GM13977 (cell line): ENCODE results near the gene CPED1.

Source experiments
- DNase-seq: peaks from one replicate; pipeline ENCODE4 v3.0.0; 2012; ENCODE audit warnings: low spot score
- in situ Hi-C: fragments of 300-500 bp; cut with MboI; formaldehyde crosslinking; loops from one replicate; pipeline ENCODE4 v1.12.0; 2022; ENCODE audit warnings: low sequenced_read_pairs, low pct_unique_long_range_greater_than_20kb, mixed read lengths, inconsistent platforms; ENCODE audit not compliant: unreplicated experiment
- TF ChIP-seq, protein P1 (sequence below): IDR thresholded peaks from 2 replicates; pipeline ENCODE4 v1.5.1; 2012; ENCODE audit warnings: mild to moderate bottlenecking, control low read depth; ENCODE audit not compliant: insufficient read depth; ENCODE audit errors: extremely low read depth, missing control alignments

Gene CPED1

DNA sequence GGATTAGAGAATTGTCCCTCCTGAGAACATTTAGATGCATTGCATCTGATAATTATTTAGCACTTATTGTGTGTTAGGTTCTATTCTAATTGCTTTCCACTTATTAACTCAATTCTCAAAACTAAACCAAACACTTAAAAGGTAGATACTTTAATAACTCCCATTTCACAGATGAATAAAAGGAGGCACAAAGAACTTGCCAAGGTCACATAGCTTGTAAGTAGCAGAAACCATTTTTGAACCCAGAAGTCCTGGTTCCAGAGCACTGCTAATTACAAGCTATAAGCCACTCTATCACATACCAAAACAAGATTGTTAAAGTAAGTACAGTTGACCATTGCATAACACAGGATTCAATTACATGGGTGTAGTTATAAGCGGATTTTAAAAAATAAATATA, 164.9 kb downstream of the CPED1 start:
- in situ Hi-C loops, result no loop called here
- TF ChIP-seq, protein P1, sequence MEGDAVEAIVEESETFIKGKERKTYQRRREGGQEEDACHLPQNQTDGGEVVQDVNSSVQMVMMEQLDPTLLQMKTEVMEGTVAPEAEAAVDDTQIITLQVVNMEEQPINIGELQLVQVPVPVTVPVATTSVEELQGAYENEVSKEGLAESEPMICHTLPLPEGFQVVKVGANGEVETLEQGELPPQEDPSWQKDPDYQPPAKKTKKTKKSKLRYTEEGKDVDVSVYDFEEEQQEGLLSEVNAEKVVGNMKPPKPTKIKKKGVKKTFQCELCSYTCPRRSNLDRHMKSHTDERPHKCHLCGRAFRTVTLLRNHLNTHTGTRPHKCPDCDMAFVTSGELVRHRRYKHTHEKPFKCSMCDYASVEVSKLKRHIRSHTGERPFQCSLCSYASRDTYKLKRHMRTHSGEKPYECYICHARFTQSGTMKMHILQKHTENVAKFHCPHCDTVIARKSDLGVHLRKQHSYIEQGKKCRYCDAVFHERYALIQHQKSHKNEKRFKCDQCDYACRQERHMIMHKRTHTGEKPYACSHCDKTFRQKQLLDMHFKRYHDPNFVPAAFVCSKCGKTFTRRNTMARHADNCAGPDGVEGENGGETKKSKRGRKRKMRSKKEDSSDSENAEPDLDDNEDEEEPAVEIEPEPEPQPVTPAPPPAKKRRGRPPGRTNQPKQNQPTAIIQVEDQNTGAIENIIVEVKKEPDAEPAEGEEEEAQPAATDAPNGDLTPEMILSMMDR, result no peak
- no peak for DNase-seq

DNA sequence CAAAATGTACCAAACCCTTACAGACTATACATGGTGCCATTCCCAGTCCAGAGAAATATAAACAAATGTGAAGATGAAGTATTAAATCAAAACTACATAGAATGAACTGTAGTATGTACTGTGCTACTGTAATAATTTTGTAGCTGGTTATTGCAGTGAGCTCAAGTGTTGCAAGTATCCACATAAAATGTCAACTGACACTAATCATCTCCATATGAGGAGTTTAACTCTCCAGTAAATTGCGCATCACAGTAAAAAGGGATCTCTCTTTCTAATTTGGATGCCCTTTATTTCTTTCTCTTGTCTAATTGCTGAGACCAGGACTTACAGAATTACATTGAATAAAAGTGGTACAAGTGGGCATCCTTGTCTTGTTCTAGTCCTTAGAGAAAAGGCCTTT, 165.5 kb downstream of the CPED1 start:
- in situ Hi-C loops, result no loop called here
- TF ChIP-seq, protein P1, result no peak
- no peak for DNase-seq

DNA sequence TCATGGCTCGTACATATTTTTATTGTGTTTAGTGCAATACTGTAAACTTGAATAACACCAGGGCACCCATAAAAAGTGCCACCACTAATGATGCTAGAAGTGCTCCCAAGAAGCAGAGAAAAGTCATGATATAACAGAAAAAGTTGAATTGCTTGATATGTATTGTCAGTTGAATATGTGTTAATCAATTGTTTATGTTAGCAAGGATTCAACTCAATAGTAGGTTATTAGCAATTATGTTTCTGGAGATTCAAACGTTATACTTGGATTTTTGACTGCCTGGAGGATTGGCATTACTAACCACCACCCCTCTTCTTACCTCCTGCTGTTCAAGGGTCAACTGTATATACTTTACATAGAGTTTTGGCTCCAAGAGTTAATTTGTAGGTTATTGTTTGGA, 168.3 kb downstream of the CPED1 start:
- TF ChIP-seq, protein P1, result no peak
- no peak for DNase-seq
- in situ Hi-C loops, result no loop called here

DNA sequence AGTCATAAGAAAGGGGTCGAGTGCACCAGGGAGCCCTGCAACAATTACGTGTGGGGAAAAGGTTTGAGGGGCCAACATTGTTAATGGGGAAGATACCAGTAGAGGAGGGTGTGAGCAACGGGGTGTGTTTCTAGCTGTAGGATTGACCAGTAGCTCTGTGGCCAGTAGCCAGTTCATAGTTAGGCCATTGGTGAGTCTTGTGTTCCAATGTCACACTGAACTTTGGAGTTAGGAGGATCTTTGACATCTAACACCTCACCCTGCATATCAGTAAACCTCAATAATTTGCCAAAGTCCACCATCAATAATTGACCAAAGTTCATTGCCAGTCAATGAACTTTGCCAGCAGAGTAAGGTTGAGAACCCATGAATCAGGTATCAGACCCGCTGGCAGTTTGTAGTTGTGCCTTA, 168.8 kb downstream of the CPED1 start:
- TF ChIP-seq, protein P1, result no peak
- in situ Hi-C loops, result no loop called here
- no peak for DNase-seq

DNA sequence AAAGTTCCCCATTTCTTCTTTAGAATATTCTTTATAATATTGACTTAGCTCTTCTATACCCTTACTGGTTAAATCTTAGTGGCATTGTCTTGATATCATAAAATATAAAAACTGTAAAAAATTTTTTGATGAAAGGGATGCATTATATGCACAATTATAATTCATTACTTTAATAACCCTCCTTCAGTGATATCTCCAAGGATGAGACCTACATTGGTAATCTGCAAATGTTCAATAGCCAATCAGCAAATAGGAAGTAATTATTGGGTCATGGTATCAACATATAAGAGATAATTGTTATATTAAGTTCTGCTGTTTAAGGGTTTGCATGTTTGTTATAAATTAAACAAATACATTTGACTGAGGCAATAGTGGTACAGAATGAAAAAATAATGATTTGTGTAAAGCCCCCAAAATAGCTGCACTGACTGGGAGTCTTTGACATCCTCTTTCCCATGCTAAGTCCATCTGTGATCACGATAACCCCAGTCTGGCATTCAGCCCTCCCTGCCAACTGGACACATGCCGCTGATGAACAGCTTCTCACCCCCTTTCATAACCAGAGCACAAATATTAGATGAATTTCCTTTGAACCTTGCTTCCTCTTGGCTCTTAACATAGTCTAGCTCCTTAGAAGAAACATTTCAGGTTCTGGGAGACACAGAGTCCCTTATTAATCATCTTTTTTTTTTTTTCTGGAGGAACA, 169.5 kb downstream of the CPED1 start:
- TF ChIP-seq, protein P1, result no peak
- in situ Hi-C loops, result no loop called here
- no peak for DNase-seq

DNA sequence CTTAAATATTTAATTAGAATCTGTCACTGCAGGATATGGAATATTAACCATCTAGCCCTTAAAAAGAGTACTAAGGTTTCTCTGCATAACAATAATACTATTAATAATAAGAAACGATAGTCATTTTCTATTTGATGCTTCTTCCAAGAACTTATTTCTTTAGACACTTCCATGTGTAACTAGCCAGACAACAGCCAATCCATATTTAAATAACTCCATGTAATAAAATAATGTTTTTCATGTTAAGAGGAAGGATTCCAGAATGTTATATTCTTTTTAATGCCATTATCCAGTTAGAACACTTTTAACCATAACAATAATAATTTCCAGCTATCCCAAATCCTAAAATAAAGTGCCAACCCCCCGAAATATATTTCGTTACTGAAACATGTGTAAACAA, 170.2 kb downstream of the CPED1 start:
- TF ChIP-seq, protein P1, result no peak
- in situ Hi-C loops, result no loop called here
- no peak for DNase-seq
